Chondrocyte (in vitro differentiated cells): Measurements from ENCODE around the gene CXorf65. TPM values are rescaled to one million over a fixed set of nuclear protein-coding genes. Genes with fewer than 3 reads are reported as not detected.

ENCODE experiments used
- DNase-seq: peaks from one replicate; pipeline ENCODE4 v3.0.0; 2021; ENCODE audit warnings: mixed read lengths, low spot score
- H3K27ac Mint-ChIP-seq: one replicate; pipeline ENCODE4 v1.8.0; 2021; ENCODE audit warnings: mild to moderate bottlenecking, moderate library complexity, mixed read lengths; ENCODE audit not compliant: unreplicated experiment
- H3K27me3 Mint-ChIP-seq: 2 replicates; pipeline ENCODE4 v1.8.0; 2021; ENCODE audit warnings: low read depth, mixed read lengths
- H3K36me3 Mint-ChIP-seq: 2 replicates; pipeline ENCODE4 v1.8.0; 2021; ENCODE audit warnings: low read depth, mixed read lengths
- H3K4me1 Mint-ChIP-seq: 2 replicates; pipeline ENCODE4 v1.8.0; 2021; ENCODE audit warnings: low read depth, mild to moderate bottlenecking, mixed read lengths
- H3K4me3 Mint-ChIP-seq: one replicate; pipeline ENCODE4 v1.8.0; 2021; ENCODE audit warnings: mild to moderate bottlenecking, moderate library complexity, mixed read lengths; ENCODE audit not compliant: unreplicated experiment
- H3K9me3 Mint-ChIP-seq: 2 replicates; pipeline ENCODE4 v1.8.0; 2021; ENCODE audit warnings: low read depth, mixed read lengths
- CTCF ChIP-seq: fragments of 200-600 bp; sonication (generic); IDR thresholded peaks from 2 replicates; pipeline ENCODE4 v1.5.0; 2021; ENCODE audit warnings: antibody characterized with exemption, mild to moderate bottlenecking, moderate library complexity
- total RNA-seq: library from RNA; stranded (reverse); gene quantifications from 3 replicates; pipeline ENCODE4 v1.2.1, GENCODE V29; 2021

The CXorf65 gene
- total RNA-seq, 1 donor from 2014 or later, result not detected

GRCh38 chrX:71128915-71129765, 22.6 kb upstream of the CXorf65 start:
- Mint-ChIP-seq H3K27me3 (no peaks in the 10 kb centered on the region), H3K4me1 (peaks cover 4% of the 10 kb centered on the region), H3K9me3 (no peaks in the 10 kb centered on the region), H3K4me3 (no peak overlapping the region), H3K27ac (peak overlapping the region; percentile 15), H3K36me3 (peaks cover 28% of the 10 kb centered on the region)
- peak; percentile 81 for TF ChIP-seq CTCF
- DNase-seq, result no peak

- H3K27me3 Mint-ChIP-seq, result no peaks in the 10 kb centered on the region
- TF ChIP-seq CTCF, result no peak
- DNase-seq, result no peak
- H3K9me3 Mint-ChIP-seq, result no peaks in the 10 kb centered on the region
- H3K36me3 Mint-ChIP-seq, result peaks cover 28% of the 10 kb centered on the region
- H3K4me1 Mint-ChIP-seq, result peaks cover 4% of the 10 kb centered on the region
- H3K4me3 Mint-ChIP-seq, result no peak overlapping the region
- H3K27ac Mint-ChIP-seq, result peak overlapping the region; percentile 0
Measured at GRCh38 chrX:71128166-71128833, 21.8 kb upstream of the CXorf65 start.

GRCh38 chrX:71118985-71119535, 12.5 kb upstream of the CXorf65 start:
- Mint-ChIP-seq H3K9me3 (peaks cover 5% of the 10 kb centered on the region), H3K4me3 (peak overlapping the region; percentile 76), H3K27me3 (no peaks in the 10 kb centered on the region), H3K27ac (peak overlapping the region; percentile 77), H3K36me3 (peaks cover 2% of the 10 kb centered on the region), H3K4me1 (peaks cover 8% of the 10 kb centered on the region)
- no peak for DNase-seq
- TF ChIP-seq CTCF, result no peak

GRCh38 chrX:71118032-71118984, 11.8 kb upstream of the CXorf65 start, which contains the start of gene MED12:
Gene MED12 (plus strand): TSS chrX:71118596. CDS start chrX:71118755, 159 bp downstream.
- peaks cover 5% of the 10 kb centered on the region for H3K9me3 Mint-ChIP-seq
- H3K27me3 Mint-ChIP-seq, result no peaks in the 10 kb centered on the region

More at GRCh38 chrX:71118032-71118984, 11.8 kb upstream of the CXorf65 start, which contains the start of gene MED12:
- H3K4me3 Mint-ChIP-seq, result peak within 1 kb of the TSS; percentile 76
- no peak for DNase-seq
- TF ChIP-seq CTCF, result no peak
- peak within 1 kb of the TSS; percentile 77 for H3K27ac Mint-ChIP-seq
- peaks cover 2% of the 10 kb centered on the region for H3K36me3 Mint-ChIP-seq
- peaks cover 8% of the 10 kb centered on the region for H3K4me1 Mint-ChIP-seq
